GM19467 (cell line): ENCODE results near the gene AMPD3.

Experiments used
- ATAC-seq: cut with Tn5 transposase; IDR thresholded peaks from one replicate; pipeline ENCODE4 v1.9.1; 2021; ENCODE audit warnings: mild to moderate bottlenecking, moderate library complexity; ENCODE audit not compliant: unreplicated experiment

AMPD3 gene

GRCh38 chr11:10500757-10501684 lies 46.0 kb downstream of the AMPD3 start:
- no peak for ATAC-seq

GRCh38 chr11:10502065-10502680 lies 47.1 kb downstream of the AMPD3 start:
- ATAC-seq: no peak

GRCh38 chr11:10502770-10503169 lies 47.7 kb downstream of the AMPD3 start:
- ATAC-seq: no peak

- ATAC-seq: no peak
Observed at GRCh38 chr11:10503221-10503620, 48.2 kb downstream of the AMPD3 start.

- ATAC-seq: no peak
Observed at GRCh38 chr11:10503777-10504480, 48.9 kb downstream of the AMPD3 start.

- ATAC-seq: no peak
Observed at GRCh38 chr11:10504490-10504889, 49.4 kb downstream of the AMPD3 start.

- no peak for ATAC-seq
Observed at GRCh38 chr11:10505278-10506007, 50.4 kb downstream of the AMPD3 start.

GRCh38 chr11:10506008-10506370 lies 50.9 kb downstream of the AMPD3 start:
- no peak for ATAC-seq

GRCh38 chr11:10511181-10511621 lies 56.1 kb downstream of the AMPD3 start:
- no peak for ATAC-seq

GRCh38 chr11:10514202-10514601 lies 59.1 kb downstream of the AMPD3 start:
- no peak for ATAC-seq

- ATAC-seq: no peak
Observed at GRCh38 chr11:10514709-10515108, 59.6 kb downstream of the AMPD3 start.

GRCh38 chr11:10515418-10515817 lies 60.4 kb downstream of the AMPD3 start:
- no peak for ATAC-seq

- no peak for ATAC-seq
Observed at GRCh38 chr11:10518123-10518522, 63.1 kb downstream of the AMPD3 start.

- ATAC-seq: no peak
Observed at GRCh38 chr11:10518891-10519290, 63.8 kb downstream of the AMPD3 start.

- ATAC-seq: no peak
Observed at GRCh38 chr11:10519630-10520029, 64.6 kb downstream of the AMPD3 start.

- no peak for ATAC-seq
Observed at GRCh38 chr11:10520562-10520961, 65.5 kb downstream of the AMPD3 start.

GRCh38 chr11:10522276-10522675 lies 67.2 kb downstream of the AMPD3 start:
- ATAC-seq: no peak

GRCh38 chr11:10522921-10523320 lies 67.9 kb downstream of the AMPD3 start:
- no peak for ATAC-seq

GRCh38 chr11:10524471-10524870 lies 69.4 kb downstream of the AMPD3 start:
- no peak for ATAC-seq

- peak; percentile 51 for ATAC-seq
Observed at GRCh38 chr11:10526974-10527918, 72.2 kb downstream of the AMPD3 start.
